GM12801 (cell line): Measurements from ENCODE around the gene AP1G1.

Source experiments
- TF ChIP-seq, protein P1 (sequence below): IDR thresholded peaks from one replicate; pipeline ENCODE4 v1.5.1; 2011; ENCODE audit warnings: control low read depth; ENCODE audit not compliant: insufficient read length; ENCODE audit errors: extremely low read depth

AP1G1 gene

DNA sequence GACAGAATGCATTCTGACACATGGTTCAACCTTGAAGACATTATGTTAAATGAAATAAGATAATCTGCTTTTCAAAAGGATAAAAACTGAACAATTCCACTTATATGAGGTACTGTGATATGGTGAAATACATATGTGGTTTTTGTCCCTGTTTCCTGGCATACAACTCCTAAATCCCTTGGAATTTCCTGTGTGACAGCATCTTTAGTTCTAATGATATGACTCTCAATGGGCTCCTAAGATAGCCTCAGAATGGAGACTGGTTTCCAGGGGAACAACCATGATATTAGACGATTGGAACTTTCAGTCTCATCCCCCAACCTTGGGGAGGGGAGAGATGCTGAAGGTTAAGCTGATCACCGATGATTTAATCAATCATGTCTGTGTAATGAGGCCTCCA is 46.4 kb downstream of the AP1G1 start:
- TF ChIP-seq, protein P1, sequence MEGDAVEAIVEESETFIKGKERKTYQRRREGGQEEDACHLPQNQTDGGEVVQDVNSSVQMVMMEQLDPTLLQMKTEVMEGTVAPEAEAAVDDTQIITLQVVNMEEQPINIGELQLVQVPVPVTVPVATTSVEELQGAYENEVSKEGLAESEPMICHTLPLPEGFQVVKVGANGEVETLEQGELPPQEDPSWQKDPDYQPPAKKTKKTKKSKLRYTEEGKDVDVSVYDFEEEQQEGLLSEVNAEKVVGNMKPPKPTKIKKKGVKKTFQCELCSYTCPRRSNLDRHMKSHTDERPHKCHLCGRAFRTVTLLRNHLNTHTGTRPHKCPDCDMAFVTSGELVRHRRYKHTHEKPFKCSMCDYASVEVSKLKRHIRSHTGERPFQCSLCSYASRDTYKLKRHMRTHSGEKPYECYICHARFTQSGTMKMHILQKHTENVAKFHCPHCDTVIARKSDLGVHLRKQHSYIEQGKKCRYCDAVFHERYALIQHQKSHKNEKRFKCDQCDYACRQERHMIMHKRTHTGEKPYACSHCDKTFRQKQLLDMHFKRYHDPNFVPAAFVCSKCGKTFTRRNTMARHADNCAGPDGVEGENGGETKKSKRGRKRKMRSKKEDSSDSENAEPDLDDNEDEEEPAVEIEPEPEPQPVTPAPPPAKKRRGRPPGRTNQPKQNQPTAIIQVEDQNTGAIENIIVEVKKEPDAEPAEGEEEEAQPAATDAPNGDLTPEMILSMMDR, result no peak

DNA sequence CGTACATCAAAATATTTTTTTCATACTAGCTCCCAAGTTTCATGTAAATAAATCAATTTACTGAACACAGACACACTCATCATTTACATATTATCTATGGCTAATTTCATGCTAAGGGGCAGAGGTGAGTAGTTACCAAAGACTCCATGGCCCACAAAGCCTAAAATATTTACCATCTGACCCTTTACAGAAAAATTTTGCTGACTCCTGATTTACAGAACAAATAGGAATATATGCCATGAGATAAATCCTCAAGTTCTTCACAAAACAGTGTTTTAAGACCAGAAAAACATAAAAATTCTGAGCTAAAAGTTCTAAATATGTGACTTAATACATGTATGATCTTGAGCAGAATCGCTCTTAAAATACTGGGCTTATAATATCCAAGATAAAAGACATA is 47.5 kb downstream of the AP1G1 start:
- TF ChIP-seq, protein P1, result no peak

DNA sequence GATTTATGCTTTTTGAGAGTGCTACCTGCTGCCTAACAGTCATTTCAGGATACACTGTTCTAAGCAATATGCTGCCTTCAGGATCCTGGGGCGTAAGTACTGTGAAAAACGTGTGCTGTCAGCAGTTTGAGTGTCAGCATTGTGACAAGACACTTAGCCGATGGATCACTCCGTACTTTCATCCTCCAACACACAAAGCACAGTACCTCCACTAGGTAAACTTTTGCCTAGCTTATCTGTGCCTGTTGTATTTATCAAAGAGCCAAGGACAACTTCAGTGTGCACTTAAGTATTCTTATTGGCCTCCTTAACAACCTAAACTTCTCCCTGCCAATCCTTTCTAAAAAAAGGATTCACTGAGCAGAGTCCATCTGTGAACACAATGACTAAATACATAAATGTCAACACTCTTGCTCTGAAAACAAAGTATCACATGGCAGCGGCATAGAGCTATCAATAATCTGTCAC is 50.3 kb downstream of the AP1G1 start:
- TF ChIP-seq, protein P1, result no peak

DNA sequence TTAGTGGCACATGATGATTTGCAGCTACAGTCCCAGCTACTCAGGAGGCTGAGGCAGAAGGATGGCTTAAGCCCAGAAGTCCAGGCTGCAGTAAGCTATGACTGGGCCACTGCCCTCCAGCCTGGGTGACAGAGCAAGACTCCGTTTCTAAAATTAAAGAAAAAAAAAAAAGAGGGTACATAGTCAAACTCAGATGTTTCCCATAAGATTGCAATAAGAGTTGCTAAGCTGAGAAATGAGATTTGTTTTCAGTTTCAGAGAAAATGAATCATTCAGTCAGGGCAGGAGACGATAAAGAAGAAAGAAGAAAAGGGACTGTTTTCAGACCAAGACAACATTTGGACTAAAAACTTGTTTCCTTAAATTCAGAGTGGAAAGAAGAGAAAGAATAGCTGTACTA is 54.0 kb downstream of the AP1G1 start:
- TF ChIP-seq, protein P1, result no peak

DNA sequence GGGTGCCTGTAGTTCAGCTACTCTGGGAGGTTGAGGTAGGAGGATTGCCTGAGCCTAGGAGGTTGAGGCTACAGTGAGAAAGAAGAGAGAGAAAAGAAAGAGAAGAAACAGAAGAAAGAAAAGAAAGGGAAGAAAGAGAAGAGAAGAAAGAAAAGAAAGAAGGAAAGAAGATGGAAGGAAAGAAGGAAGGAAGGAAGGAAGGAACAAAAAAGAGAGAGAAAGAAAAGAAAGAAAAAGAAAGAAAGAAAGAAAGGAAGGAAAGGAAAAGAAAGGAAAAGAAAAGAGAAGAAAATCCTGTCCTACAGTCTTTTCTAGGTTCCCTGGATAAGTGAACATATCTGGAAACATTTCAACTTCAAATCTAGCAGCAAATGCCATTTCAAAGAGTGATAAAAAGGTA is 54.5 kb downstream of the AP1G1 start:
- TF ChIP-seq, protein P1, result no peak

DNA sequence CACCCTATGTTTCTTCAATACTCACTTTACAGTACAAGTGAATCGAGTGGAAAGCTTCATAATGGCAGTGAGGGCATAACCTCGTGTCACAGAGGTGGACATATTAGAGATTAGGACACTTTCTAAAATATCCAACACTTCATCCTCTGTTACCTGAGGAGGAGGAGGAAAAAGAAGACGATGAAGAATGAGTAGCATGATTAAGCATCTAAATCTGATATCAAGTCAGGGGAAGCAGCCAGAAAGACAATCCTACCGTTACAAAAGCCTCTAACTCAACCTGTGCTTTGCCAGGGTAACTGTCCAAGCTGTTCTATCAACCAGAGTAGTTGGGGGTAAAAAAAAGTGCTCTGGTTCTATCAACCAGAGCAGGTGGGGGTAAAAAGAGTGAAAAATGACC is 60.4 kb downstream of the AP1G1 start:
- TF ChIP-seq, protein P1, result no peak

DNA sequence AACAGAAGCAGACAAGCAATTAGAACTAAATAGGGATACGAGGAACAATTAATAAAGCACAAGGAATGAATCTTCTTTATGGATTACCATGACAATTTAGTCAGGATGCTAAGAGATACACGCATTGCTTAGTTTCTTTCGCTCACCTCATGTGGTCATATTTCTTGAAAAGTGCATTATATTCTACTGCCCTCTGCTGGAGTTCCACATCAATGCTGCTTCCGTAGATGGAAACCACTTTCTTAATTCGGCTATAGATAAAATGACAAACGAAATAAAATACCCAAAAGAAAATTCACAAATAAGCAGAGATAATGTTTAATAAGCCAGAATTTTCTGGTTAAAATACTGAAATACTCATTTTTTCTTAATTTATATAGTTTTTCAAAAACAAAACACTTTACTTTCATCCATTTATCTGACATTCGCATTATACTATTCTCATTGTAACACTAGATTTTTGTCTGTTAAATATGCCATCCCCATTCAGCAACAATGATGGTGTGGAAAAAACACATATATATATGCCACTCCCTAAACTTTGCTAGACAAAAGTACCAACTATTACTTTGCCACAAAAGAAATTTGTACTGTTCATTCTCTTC is 62.1 kb downstream of the AP1G1 start:
- TF ChIP-seq, protein P1, result no peak
